HG02759 (cell line): ENCODE results near the gene STRIP1.

Source experiments
- ATAC-seq: cut with Tn5 transposase; IDR thresholded peaks from one replicate; pipeline ENCODE4 v1.9.1; 2021; ENCODE audit warnings: mild to moderate bottlenecking, moderate library complexity; ENCODE audit not compliant: unreplicated experiment

The STRIP1 gene

GRCh38 chr1:110049801-110050601 is 15.6 kb downstream of the STRIP1 start:
- ATAC-seq, result no peak

GRCh38 chr1:110050602-110051261 is 16.3 kb downstream of the STRIP1 start:
- no peak for ATAC-seq

- no peak for ATAC-seq
Measured at GRCh38 chr1:110051262-110051648, 16.8 kb downstream of the STRIP1 start.

- ATAC-seq, result peak; percentile 45
Measured at GRCh38 chr1:110053552-110054428, 19.4 kb downstream of the STRIP1 start.

- no peak for ATAC-seq
Measured at GRCh38 chr1:110055493-110056284, 21.3 kb downstream of the STRIP1 start.

GRCh38 chr1:110056285-110056683 is 21.9 kb downstream of the STRIP1 start:
- no peak for ATAC-seq

GRCh38 chr1:110056776-110057175 is 22.4 kb downstream of the STRIP1 start:
- no peak for ATAC-seq

GRCh38 chr1:110057963-110058518 is 23.6 kb downstream of the STRIP1 start:
- no peak for ATAC-seq

- no peak for ATAC-seq
Measured at GRCh38 chr1:110058591-110058990, 24.2 kb downstream of the STRIP1 start.

GRCh38 chr1:110059133-110059863 is 24.9 kb downstream of the STRIP1 start:
- no peak for ATAC-seq

- peak; percentile 56 for ATAC-seq
Measured at GRCh38 chr1:110060034-110060661, 25.7 kb downstream of the STRIP1 start.

- ATAC-seq, result no peak
Measured at GRCh38 chr1:110060662-110061060, 26.2 kb downstream of the STRIP1 start.

GRCh38 chr1:110061341-110061740 is 26.9 kb downstream of the STRIP1 start:
- no peak for ATAC-seq

GRCh38 chr1:110062612-110063011 is 28.2 kb downstream of the STRIP1 start:
- ATAC-seq, result no peak

- no peak for ATAC-seq
Measured at GRCh38 chr1:110063781-110064180, 29.4 kb downstream of the STRIP1 start.

GRCh38 chr1:110064576-110065337 is 30.3 kb downstream of the STRIP1 start:
- ATAC-seq, result no peak

- ATAC-seq, result no peak
Measured at GRCh38 chr1:110065841-110066240, 31.4 kb downstream of the STRIP1 start.

- ATAC-seq, result no peak
Measured at GRCh38 chr1:110067479-110067892, 33.1 kb downstream of the STRIP1 start.
